Glomerular endothelial cell (primary cell): ENCODE data around the gene LPIN1. TPM values are rescaled to one million over a fixed set of nuclear protein-coding genes. Genes with fewer than 3 reads are reported as not detected.
"Not testable (repeated sequence)": the region's sequence is repeated elsewhere in the genome, so short reads cannot be mapped to it uniquely, and the experiment has no call there.

Experiments
- DNase-seq: peaks from one replicate; pipeline ENCODE4 v3.0.0-alpha.2; 2011; ENCODE audit warnings: low read depth, low spot score; ENCODE audit errors: extremely low read depth
- total RNA-seq: library from RNA; depleted of rRNA; stranded (reverse); fragments of >200 nt; gene quantifications from 2 replicates; pipeline ENCODE4 v1.2.3, GENCODE V29; 2015

Gene LPIN1
- total RNA-seq, 1 donor from 2014 or later = 207 TPM

- DNase-seq = peak; percentile 7
These were observed 83.0 kb downstream of the LPIN1 start for GRCh38 chr2:11829324-11829946.

DNA sequence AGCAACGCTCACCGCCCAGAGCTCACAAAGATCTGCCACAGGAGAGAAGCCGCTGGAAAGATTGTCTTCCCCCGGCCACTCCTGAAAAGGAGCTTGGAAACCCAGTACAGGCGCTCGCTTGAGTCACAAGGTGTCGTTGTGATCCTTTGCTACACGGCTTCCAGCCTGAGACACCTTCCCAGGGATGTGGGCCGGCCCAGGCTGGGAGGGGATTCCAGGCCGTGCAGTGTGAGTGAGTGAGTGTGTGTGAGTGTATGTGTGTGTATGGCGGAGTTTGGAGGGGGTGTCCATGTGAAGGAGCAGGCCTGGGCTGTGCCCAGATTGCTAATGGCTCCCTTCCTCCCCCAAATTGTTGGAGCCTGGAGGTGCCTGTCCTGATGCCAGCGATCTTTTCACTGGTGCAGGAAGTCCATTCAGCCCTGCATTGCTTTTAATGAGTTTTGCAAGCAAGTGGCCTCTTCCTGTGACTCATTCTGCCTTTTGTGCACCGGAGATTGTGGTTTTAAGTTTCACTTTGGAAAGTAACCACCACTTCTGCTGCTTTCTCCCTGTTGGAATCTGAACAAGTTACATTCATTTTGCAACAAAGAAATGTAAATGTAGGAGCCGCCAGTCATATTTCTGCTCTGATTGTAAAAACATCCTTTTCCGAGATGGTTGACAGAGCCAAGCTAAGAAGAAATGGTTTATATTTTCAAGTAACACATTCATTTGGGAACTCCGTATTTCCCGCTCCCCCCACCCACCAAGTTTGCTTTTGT is 83.7 kb downstream of the LPIN1 start:
- peak; percentile 85 for DNase-seq

DNA sequence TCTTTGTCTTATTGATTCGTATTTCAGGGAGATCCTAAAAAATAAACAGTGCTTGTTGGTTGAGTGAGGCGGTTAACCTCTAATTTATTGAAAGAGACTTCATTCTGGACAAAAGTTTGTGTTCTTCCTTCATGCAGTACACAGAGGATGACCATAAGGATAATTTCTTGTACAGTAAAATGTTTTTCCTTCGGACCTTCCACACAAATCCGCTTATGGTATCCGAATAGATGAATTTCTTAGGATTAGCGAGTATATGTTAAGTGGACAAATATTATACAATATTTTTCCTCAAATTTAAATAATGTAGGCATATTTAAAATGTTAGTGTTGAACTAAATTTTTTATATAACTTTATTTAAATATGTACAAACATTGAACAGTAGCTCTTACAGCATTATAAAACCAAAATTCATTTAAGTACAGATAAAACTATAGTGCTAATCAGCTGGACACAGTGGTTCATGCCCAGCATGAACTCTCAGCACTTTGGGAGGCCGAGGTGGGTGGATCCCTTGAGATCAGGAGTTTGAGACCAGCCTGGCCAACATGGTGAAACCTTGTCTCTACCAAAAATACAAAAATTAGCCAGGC is 84.4 kb downstream of the LPIN1 start:
- DNase-seq = no peak

- no peak for DNase-seq
These were observed 85.0 kb downstream of the LPIN1 start for GRCh38 chr2:11831415-11831814.

- DNase-seq = no peak
These were observed 86.1 kb downstream of the LPIN1 start for GRCh38 chr2:11832531-11832930.

DNA sequence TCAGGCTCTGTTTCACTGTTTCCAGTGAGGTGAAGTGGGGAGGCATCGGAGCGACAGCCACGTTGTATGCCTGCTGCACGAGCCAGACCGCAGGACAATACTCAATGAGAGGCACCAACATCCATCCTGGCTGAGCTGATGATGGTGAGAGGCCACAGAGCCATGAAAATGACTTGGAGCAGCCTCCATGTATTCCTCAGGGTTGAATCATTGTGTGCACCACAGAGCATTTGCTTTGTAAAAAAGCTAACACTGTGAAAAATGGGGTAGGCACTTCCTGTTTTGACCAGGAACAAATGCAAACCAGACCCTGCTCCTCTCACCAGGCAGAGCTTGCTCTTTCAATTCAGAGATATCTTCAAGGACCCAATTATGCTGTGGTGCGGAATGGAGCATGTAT is 87.2 kb downstream of the LPIN1 start:
- no peak for DNase-seq

GRCh38 chr2:11835403-11835802 is 89.0 kb downstream of the LPIN1 start:
- DNase-seq = no peak

- DNase-seq = no peak
These were observed 90.3 kb downstream of the LPIN1 start for GRCh38 chr2:11836647-11837219.

GRCh38 chr2:11837875-11838734 is 91.7 kb downstream of the LPIN1 start:
- no peak for DNase-seq

DNA sequence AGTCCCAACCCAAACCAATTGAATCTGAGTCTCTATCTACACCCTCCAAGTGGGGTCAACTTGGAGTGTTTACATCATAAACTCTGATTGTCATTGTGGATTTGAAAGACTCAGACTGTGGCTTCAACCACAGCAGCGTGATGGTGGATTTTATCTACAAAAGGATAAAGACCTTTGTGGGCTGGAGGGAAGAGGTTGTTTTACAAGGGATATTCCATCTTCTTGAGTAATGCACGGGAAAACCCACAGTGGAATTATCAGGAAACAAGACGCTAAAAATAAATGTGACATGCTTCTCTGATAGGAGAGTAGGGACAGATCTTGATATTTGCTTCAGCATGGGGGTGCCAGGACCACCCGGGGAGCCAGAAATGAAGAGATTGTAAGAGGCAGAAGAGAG is 93.5 kb downstream of the LPIN1 start:
- DNase-seq = no peak

DNA sequence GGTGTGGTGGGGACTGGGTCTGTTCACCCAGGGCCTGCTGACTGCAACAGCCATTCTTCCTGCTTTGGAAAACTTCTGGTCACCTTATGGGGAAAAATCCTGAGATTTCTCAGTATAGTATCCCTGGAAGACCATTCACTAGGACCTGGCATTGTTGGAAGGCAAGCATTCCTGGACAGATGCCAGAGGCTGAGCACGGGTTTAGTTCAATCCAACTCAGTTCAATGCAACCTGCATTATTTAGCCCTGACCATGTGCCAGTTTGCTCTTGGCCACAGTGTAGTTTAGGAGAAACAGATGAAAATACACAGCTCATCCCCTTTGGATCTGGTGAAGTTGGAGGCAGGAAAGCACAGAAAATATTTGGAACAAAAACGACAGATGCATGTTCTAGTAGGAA is 95.9 kb downstream of the LPIN1 start:
- DNase-seq = no peak

- DNase-seq = not testable (repeated sequence)
These were observed 98.4 kb downstream of the LPIN1 start for GRCh38 chr2:11844798-11845197.

- DNase-seq = not testable (repeated sequence)
These were observed 101.5 kb downstream of the LPIN1 start for GRCh38 chr2:11847935-11848334.

DNA sequence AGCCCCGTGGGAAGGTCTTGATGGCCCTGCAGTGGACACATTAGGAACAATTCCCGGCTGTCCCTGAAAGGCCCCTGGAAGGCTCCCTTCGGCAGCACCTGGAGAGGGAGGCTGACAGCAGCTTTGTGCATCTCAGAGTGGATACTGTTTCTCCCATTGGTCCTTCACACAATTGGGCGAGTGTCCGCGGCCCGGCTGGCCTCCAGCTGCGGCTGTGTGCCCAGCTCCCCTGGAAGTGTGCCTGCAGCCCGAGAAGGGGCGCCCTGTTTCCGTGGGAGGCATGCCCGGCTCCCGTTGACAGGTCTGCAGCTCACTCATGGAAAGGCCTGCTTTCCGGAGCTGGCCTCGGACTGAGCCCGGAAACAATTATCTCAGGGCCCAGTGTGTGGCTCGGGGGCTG is 103.7 kb downstream of the LPIN1 start:
- DNase-seq = no peak

DNA sequence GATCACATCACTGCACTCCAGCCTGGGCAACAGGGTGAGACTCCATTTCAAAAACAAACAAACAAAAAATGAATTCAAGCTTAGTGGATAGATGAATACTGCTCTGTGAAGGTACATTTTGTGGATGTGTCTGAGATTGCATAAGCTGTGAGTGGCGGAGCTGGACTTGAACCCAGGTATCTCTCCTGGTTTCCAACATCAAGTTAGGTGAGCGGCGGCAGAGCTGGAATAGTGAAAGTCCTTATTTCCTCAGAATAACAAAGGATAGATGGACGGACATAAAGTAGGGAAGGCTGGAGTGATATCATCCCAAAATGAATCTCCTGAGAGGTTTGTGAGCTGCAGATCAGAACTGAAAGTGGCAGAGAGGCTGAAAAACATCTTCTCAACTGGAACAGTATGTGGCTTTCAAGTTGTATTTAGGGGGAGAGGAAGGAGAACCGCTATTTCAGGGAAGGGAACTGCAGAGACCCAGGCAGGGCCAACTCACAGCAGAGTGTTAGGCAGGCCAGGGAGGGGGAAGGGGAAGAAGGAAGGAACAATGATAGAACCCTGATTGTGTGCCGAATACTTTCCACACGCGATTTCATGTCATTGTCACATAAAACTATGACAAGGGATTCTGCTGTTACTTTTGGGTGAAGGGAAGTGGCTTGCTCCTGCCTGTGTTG is 106.2 kb downstream of the LPIN1 start:
- DNase-seq = no peak

GRCh38 chr2:11853197-11853588 is 106.8 kb downstream of the LPIN1 start:
- no peak for DNase-seq

- DNase-seq = no peak
These were observed 108.8 kb downstream of the LPIN1 start for GRCh38 chr2:11855064-11855760.

- no peak for DNase-seq
These were observed 109.7 kb downstream of the LPIN1 start for GRCh38 chr2:11856095-11856494.

GRCh38 chr2:11858883-11859282 is 112.5 kb downstream of the LPIN1 start:
- no peak for DNase-seq

GRCh38 chr2:11859975-11860374 is 113.5 kb downstream of the LPIN1 start:
- DNase-seq = not testable (repeated sequence)
